Mesenteric fat pad (tissue), 1 donor: ENCODE measurements around the gene SPACDR. TPM values are rescaled to one million over a fixed set of nuclear protein-coding genes. Genes with fewer than 3 reads are reported as not detected.

Source experiments
- DNase-seq: peaks from one replicate; pipeline ENCODE4 v3.0.0-alpha.2; 2020; ENCODE audit warnings: low spot score
- total RNA-seq: library from RNA; stranded (reverse); fragmentation: NEBNext Ultra II Directional; extraction: Animal tissue kit (Norgen Biotek cat#: 25700); gene quantifications from one replicate; pipeline ENCODE4 v1.2.1, GENCODE V29; 2021
- donor health status: DM: yes; HTN: yes; CAD: no.

The SPACDR gene
- total RNA-seq, 1 donor from 2014 or later, result 0.96 TPM

- DNase-seq, result peak; percentile 33
Observed at GRCh38 chr7:100419660-100420226, 44.3 kb downstream of the SPACDR start.

DNA sequence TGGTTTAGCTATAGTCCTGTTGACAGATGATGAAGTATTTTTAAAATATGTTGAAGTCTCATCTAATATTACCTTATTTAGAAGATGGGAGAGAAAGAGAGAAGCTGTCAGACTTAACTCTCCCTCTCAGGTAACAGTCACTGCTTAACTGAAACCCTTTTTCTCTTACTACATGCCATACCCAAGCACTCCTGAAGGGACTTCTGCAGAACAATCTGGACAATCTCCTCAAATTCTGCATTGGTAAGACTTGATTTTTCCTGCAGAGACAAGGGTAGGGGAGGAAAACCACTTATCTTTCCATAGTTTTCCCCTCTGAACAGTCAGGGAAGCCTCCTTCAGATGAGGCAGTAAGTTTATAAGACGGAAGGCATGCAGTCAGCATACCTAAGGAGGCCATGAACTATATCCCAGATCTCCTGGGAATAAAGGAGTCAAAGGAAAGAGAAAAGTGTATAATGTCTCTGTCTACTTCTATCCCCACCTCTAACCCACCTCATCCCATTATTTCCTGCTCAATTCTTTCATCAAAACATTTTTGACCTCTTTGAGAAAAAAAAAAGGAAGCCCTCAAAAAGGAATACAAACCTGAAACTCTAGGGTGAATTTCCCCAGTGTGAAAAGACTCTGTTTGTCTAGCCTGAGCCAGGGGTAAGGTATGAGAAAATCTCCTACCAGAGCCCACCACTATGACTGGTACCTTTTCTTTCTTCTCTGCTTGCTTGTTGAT is 45.0 kb downstream of the SPACDR start:
- DNase-seq, result no peak

GRCh38 chr7:100415448-100415847 is 48.6 kb downstream of the SPACDR start:
- DNase-seq, result no peak

DNA sequence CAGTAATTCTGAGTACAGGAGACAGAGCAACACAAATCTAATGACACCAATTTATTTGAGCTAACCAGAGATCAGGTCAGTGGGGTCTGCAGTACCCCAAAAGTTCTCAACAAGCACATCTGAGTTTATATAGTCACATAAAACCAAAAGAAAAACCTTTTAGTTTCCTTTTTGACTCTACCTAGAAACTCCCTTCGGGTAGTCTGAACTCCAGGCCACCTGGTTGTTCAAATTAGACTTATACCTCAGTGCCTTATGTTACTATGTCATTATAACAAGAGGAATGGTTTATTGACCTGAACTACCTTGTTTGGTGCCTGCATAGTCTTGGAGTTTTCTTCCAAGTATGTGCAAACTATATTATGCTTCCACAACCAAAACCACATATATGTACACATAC is 50.2 kb downstream of the SPACDR start:
- no peak for DNase-seq

DNA sequence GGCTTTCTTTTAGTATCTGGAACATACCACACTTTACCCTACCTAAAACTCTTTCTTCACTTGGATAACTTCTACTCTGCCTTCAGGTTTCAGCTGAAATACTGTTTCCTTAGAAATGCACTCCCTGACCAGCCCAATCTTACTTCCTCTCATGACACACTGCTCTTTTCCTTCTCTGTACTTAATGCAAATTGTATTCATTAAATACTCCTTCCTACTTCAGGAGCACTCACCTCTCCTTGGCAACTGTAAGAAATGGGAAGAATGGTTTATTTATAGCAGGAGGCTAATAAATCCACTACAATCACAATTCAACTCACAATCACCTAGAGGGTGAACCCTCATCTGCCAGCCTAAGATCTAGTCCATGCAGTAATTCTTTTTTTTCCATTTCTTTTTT is 50.7 kb downstream of the SPACDR start:
- DNase-seq, result no peak

DNA sequence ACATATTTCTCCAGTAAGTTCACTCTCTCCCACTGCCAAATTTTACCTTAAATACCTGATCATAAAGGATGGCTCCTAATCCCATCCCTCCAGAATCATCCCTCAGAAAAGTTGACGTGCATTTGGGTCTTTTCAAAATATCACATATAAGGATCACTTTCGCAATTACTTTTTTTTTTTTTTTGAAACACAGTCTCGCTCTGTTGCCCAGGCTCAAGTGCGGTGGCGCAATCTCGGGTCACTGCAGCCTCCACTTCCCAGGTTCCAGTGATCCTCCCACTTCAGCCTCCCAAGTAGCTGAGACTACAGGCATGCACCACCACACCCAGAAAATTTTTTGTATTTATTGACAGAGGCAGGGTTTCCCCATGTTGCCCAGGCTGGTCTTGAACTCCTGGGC is 53.0 kb downstream of the SPACDR start:
- no peak for DNase-seq

DNA sequence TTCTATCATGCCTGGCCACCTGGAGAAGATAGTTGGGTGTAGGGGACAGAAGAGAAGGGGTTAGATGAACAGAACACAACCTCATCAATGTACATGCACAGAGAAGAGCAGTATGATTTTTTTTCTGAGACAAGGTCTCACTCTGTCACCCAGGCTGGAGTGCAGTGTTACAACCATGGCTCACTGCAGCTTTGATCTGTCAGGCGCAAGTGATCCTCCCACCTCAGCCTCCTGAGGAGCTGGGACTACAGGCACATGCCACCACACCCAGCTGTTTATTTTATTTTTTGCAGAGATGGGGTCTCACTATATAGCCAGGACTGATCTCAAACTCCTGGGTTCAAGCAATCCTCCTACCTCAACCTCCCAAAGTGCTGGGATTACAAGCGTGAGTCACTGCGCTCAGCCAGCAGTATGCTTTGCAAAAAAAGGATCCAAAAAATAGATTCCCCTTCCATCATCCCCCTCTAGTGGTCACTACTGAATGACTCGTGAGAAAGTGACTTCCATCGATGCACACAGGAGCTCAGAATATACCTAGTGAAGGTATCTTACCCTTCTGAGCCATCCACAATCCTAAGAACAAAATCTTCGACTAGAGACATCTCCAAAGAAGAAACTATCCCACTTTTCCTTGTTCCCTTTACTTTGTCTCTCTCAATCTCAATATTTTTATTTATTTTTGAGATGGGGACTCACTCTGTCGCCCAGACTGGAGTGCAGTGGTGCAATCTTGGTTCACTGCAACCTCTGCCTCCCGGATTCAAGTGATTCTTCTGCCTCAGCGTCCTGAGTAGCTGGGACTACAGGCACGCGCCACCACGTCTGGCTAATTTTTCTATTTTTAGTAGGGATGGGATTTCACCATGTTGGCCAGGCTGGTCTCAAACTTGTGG is 56.5 kb downstream of the SPACDR start:
- no peak for DNase-seq

DNA sequence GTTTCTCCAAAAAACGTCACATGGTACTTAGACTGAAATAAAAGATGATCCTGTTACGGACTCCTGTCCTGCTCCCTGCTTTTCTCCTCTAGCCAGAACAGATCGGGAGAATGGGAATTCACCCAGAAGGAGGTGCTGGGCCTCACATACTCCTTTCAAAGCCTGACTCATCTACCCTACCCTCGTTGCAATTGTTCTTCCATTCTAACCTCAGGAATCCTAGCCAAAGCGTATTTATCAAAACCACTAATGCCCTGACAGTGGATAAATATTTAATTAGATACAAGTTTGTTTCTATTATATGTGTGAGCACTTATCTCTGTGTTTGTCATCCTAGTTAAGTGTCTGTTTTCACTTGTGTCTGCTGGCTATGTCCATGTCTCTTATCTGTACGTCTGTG is 57.3 kb downstream of the SPACDR start:
- DNase-seq, result no peak

Other genes with a start within 250 kb of the SPACDR start
- gene PVRIG, start 244.3 kb downstream of the SPACDR start, total RNA-seq, result not detected
- gene SPDYE3, start 156.6 kb downstream of the SPACDR start, total RNA-seq, result not detected
- gene PILRB, start 106.1 kb downstream of the SPACDR start, total RNA-seq, result 32.1 TPM
- gene PILRA, start 90.8 kb downstream of the SPACDR start, total RNA-seq, result 14.5 TPM
- 3.2 TPM for gene ZCWPW1, start 35.6 kb downstream of the SPACDR start, total RNA-seq
- 25.9 TPM for gene MEPCE, start 34.4 kb downstream of the SPACDR start, total RNA-seq
- gene PPP1R35, start 27.8 kb downstream of the SPACDR start, total RNA-seq, result 24.8 TPM
- gene TSC22D4, start 15.0 kb upstream of the SPACDR start, total RNA-seq, result 42.4 TPM
- gene NYAP1, start 19.7 kb upstream of the SPACDR start, total RNA-seq, result 1.2 TPM
- 14.1 TPM for gene AGFG2, start 74.9 kb upstream of the SPACDR start, total RNA-seq
- 2.3 TPM for gene SAP25, start 109.6 kb upstream of the SPACDR start, total RNA-seq
- gene LRCH4, start 121.9 kb upstream of the SPACDR start, total RNA-seq, result 41.8 TPM
- not detected for gene FBXO24, start 122.1 kb upstream of the SPACDR start, total RNA-seq
- gene PCOLCE, start 138.1 kb upstream of the SPACDR start, total RNA-seq, result 66.4 TPM
- 12.9 TPM for gene MOSPD3, start 148.3 kb upstream of the SPACDR start, total RNA-seq
- 0.29 TPM for gene TFR2, start 177.3 kb upstream of the SPACDR start, total RNA-seq
- gene ACTL6B, start 192.2 kb upstream of the SPACDR start, total RNA-seq, result not detected
- gene GNB2, start 209.5 kb upstream of the SPACDR start, total RNA-seq, result 243 TPM
- gene GIGYF1, start 230.0 kb upstream of the SPACDR start, total RNA-seq, result 31.9 TPM
- gene POP7, start 241.9 kb upstream of the SPACDR start, total RNA-seq, result 25.9 TPM